Renal cortex interstitium (tissue), 11 donors: ENCODE data around the gene TTLL10. TPM values are rescaled to one million over a fixed set of nuclear protein-coding genes. Genes with fewer than 3 reads are reported as not detected.
"Not testable (repeated sequence)": the region's sequence is repeated elsewhere in the genome, so short reads cannot be mapped to it uniquely, and the experiment has no call there.

Source experiments
- DNase-seq, 11 donors: peaks; one replicate each; pipeline ENCODE4 v3.0.0-alpha.2; 2013; ENCODE audit warnings: low read depth in 9 of 11, low spot score in 4 of 11; ENCODE audit errors: extremely low read depth in 1 of 11
- polyA plus RNA-seq, 3 donors: library from polyadenylated mRNA; unstranded; fragments of 120-200 nt; gene quantifications; one replicate each; pipeline ENCODE4 v1.2.1, GENCODE V29; 2013; ENCODE audit not compliant: insufficient read length in 3 of 3

The TTLL10 gene
- polyA plus RNA-seq, 3 donors: 0.30 to 0.88 (median 0.50) TPM

- no peak for DNase-seq
These were observed 6.5 kb downstream of the TTLL10 start for GRCh38 chr1:1179983-1180861.

GRCh38 chr1:1181129-1181937 lies 7.7 kb downstream of the TTLL10 start:
- DNase-seq: no peak

- no peak for DNase-seq
These were observed 8.3 kb downstream of the TTLL10 start for GRCh38 chr1:1181938-1182410.

- DNase-seq: no peak
These were observed 9.0 kb downstream of the TTLL10 start for GRCh38 chr1:1182491-1183220.

GRCh38 chr1:1183221-1183747 lies 9.6 kb downstream of the TTLL10 start:
- no peak for DNase-seq

GRCh38 chr1:1183833-1184775 lies 10.4 kb downstream of the TTLL10 start:
- DNase-seq: no peak

GRCh38 chr1:1185101-1185765 lies 11.6 kb downstream of the TTLL10 start:
- no peak for DNase-seq

- no peak for DNase-seq
These were observed 14.3 kb downstream of the TTLL10 start for GRCh38 chr1:1187938-1188337.

GRCh38 chr1:1189111-1189510 lies 15.4 kb downstream of the TTLL10 start:
- no peak for DNase-seq

- no peak for DNase-seq
These were observed 18.1 kb downstream of the TTLL10 start for GRCh38 chr1:1191734-1192133.

- no peak for DNase-seq
These were observed 21.0 kb downstream of the TTLL10 start for GRCh38 chr1:1194723-1195122.

GRCh38 chr1:1195726-1196125 lies 22.0 kb downstream of the TTLL10 start:
- DNase-seq: not testable (repeated sequence)

GRCh38 chr1:1196431-1197187 lies 22.9 kb downstream of the TTLL10 start:
- no peak for DNase-seq

- no peak for DNase-seq
These were observed 23.5 kb downstream of the TTLL10 start for GRCh38 chr1:1197188-1197500.

- DNase-seq: no peak
These were observed 24.1 kb downstream of the TTLL10 start for GRCh38 chr1:1197551-1198422.
